ENCODE measurements around the gene KCNIP1.

GRCh38 chr5:170571875-170572852 is 68.3 kb downstream of the KCNIP1 start:
- TF ChIP-seq POLR2A (IDR thresholded peaks at IDR 0.05) (no peak), POLR2AphosphoS5 (IDR thresholded peaks at IDR 0.05) (no peak)
- TF ChIP-seq, protein P1, sequence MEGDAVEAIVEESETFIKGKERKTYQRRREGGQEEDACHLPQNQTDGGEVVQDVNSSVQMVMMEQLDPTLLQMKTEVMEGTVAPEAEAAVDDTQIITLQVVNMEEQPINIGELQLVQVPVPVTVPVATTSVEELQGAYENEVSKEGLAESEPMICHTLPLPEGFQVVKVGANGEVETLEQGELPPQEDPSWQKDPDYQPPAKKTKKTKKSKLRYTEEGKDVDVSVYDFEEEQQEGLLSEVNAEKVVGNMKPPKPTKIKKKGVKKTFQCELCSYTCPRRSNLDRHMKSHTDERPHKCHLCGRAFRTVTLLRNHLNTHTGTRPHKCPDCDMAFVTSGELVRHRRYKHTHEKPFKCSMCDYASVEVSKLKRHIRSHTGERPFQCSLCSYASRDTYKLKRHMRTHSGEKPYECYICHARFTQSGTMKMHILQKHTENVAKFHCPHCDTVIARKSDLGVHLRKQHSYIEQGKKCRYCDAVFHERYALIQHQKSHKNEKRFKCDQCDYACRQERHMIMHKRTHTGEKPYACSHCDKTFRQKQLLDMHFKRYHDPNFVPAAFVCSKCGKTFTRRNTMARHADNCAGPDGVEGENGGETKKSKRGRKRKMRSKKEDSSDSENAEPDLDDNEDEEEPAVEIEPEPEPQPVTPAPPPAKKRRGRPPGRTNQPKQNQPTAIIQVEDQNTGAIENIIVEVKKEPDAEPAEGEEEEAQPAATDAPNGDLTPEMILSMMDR (IDR thresholded peaks at IDR 0.05 in 8 of 11, conservative IDR thresholded peaks at IDR 0.05 in 3 of 11): no peak
